GM19395 (cell line): ENCODE results near the gene CAPN7.
A peak's percentile ranks its signal among the peaks of the same experiment; 100 is the strongest.

Experiments used
- ATAC-seq: cut with Tn5 transposase; IDR thresholded peaks from one replicate; pipeline ENCODE4 v1.9.1; 2021; ENCODE audit warnings: mild to moderate bottlenecking, moderate library complexity; ENCODE audit not compliant: unreplicated experiment

The CAPN7 gene

DNA sequence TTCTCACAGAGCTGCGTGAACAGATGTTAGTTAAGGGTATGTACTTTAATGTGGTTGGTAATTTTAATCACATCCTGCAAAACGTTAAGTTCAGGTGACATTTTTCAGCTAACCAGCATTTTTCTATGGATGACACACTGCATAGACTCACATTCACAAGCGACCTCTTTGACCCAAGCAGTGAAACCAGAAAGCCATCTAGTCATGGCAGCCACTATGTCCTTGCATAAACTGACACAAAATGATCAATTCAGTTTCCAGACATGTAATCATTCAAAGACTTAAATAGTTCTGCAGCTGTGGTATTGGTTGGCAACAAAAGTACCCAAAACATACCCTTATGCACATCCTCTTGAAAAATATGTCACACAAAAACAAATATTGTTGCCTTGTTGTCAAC lies 7.4 kb upstream of the CAPN7 start:
- ATAC-seq, result no peak

DNA sequence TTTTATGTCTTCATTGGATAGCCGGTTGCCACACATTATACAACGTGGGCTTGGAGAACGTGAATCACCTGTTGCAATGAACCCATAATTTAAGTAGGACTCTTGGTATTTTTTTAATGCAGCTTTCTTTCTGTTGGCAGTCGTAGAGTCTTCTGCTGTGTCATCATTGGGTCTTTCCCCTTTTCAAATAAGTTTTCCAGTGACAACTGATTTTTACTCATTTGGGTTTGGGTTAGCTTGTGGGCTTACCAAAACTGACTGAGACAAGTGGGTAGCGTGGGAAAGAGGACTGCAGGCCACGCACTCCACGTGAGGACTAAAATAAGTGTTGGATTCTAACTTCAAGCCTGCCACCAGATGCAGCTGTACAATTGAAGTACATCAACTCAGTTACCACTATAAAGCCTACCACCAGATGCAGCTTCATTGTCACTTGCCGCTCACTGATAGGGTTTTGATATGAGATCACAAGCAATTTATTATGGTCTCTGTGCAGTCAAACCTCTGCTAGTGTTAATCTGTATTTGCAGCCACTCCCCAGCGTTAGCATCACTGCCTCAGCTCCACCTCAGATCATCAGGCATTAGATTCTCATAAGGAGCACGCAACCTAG lies 6.4 kb upstream of the CAPN7 start:
- no peak for ATAC-seq

DNA sequence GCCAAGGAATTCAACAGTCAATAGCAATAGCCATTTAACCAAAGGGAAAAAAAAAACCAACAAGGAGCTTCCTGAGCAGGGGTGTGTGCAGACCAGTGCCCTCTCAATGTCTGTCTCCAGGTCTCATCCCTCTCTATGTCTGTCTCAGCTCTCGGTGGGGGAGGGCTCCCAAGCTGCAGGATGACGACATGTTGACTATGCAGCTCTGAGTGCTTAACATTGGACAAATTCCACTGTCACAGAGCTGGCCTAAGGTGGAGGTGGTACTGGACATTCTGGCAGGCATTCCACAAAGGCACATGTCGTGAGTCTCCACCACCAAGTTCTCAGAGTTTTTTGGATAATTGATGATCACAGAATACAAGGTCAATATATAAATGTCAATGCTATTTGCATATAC lies 2.0 kb upstream of the CAPN7 start:
- ATAC-seq, result no peak

DNA sequence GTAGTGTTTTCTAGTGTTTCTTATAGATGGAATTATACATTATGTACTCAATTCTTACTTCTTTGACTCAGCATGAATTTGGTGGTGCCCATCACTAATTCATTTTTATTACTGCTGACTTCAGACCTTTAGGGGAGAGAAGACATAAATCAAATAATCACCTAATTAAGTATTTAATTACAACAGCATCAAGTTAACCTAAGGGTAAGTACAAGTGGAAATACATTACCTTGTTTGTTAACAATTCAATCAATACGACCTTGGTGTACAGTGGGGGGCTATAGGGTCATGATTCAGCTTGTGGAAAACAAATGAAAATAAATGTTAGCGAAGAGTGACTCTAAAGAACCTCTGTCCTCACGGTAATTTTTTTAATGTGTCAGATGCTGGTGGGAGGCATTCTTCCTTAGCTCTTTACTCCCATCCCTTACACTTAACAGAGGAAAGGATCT lies 538 bp upstream of the CAPN7 start:
- no peak for ATAC-seq

DNA sequence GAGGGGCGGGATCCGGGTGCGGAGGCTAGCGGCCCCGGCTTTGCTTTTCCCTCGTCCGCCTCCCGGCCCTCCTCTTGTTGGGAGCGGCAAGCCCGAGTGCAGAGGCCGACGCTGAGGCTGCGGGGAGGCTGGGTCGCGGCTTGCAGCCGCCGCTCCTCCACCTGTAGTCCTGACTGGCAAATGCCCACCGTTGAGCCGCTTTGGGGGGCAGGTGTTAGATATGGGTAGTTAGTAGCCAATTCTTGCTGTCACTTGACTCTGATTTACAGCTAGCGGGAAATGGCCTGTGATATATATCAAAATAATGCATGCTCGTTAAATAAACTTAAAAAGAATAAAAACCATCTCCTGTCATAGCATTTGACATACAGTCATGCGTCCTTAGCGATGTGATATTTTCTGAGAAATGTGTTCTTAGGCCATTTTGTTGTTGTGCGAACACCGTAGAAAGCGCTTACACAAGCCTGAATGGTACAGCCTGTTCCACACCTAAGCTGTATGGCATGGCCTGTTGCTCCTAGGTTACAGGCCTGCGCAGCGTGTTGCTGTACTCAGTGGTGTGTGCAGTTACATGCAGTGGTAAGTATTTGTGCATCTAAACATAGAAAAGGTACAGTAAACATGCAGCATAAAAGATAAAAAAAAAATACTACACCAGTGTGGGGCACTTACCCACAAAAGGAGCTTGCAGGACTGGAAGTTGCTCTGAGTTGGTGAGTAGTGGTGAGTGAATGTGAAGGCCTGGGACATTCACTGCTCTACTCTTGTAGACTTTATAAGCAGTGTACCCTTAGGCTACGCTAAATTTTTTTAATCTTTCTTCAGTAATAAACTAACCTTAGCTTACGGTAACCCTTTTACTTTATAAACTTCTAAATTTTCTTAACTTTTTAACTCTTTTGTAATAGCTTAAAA lies 873 bp downstream of the CAPN7 start:
- ATAC-seq, result peak; percentile 31

DNA sequence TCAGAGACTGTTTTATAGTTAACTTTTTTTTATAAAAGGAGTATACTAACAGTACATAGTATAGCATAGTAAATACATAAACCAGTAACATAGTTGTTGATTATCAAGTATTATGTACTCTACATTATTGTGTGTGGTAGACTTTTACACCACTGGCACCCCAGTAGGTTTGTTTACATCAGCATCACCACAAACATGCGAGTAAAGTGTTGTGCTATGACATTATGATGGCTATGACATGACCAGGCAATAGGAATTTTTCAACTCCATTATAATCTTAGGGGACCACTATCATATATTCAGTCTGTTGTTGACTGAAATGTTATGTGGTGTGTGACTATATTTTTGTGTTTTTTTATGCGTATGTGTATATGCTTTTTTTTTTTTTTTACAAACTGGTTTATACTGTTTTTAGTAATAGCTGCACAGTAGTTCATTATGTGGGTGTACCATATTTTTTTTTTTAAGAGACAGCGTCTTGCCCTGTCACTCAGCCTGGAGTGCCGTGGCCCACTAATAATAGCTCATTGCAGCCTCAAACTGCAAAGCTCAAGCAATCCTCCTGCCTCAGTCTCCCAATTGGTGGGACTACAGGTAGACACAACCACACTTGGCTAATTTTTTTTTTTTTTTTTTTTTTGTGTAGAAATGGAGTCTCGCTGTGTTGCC lies 1.9 kb downstream of the CAPN7 start:
- ATAC-seq, result no peak

DNA sequence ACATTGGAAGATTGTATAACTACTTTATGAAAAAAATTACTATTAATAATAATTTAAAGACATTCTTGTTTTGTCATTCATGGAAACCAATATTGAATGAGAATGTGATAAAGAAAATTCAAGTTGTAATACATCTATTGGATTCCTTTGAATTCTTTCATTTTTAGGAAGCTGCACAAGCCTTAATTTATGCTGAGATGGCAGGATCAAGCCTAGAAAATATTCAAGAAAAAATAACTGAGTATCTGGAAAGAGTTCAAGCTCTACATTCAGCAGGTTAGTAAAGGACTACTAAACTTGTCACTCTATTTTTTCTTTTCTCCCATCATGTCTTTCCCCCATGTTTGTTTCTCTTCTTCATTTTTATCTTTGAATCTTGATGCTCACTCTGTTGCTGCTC lies 5.9 kb downstream of the CAPN7 start:
- no peak for ATAC-seq

DNA sequence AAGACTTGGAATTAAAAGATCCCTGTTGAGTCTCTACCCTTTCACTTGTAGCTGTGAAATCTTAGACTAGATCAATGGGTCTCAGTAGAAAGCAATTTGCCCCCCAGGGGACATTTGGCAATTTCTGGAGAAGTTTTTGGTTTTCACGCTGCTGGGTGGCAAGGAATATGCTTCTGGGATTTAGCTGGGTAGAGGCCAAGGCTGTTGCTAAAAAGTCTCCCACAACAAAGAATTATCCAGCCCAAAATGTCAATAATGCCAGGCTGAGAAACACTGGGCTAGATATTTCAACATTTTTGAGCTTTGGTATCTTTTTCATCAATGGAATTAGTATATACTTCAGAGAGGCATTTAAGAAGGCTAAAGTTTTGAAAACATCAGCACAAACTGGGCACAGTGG lies 8.7 kb downstream of the CAPN7 start:
- no peak for ATAC-seq

DNA sequence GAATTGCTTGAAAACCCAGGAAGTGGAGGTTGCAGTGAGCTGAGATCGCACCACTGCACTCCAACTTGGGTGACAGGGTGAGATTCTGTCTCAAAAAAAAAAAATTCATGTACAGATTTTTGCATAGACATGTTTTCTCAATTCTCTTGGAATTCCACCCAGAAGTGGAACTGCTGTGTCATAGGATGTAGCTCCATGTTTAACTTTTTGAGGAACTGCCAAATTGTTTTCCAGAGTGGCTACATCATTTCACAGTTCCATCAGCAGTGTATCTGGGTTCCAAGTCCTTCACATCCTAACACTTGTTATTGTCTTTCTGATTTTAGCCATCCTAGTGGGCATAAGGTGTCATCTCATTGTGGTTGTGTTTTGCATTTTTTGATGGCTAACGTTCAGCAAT lies 9.9 kb downstream of the CAPN7 start:
- ATAC-seq, result no peak

DNA sequence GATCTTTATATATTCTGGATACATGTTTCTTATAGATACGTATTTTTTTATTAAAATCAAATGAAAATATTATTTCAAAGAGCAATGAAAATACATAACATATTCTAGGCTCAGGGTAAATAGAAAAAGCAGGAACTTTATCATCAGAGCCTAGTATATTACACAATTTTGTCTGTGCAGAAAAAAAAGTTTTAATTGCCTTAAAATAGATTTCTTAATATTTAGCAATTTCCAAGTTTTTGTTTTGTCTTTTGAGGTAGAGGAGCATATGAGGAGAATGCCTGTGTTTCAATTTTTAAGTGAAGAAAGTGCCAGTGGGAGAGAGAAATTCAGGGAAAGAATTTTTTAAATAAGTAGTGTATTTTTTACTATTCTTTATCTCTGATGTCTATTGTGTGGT lies 10.5 kb downstream of the CAPN7 start:
- ATAC-seq, result no peak

DNA sequence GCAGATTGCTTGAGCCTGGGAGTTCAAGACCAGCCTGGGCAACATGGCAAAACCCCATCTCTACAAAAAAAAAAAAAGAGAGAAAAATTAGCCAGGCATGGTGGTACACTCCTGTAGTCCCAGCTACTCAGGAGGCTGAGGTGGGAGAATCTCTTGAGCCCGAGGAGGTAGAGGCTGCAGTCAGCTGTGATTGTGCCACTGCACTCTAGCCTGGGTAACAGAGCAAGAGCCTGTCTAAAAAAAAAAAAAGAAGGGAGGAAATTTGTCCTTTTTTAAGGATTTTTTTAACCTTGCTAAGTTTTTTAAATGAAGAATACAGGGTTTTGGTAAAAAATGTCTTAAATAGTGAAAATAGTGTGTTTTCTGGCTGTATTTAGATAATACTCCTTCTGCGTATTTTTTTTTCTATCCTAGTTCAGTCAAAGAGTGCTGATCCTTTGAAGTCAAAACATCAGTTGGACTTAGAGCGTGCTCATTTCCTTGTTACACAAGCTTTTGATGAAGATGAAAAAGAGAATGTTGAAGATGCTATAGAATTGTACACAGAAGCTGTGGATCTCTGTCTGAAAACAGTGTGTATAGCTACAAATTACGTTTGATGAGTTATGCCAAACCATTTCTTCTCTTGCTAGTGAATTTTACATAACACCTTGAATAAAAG lies 11.1 kb downstream of the CAPN7 start:
- ATAC-seq, result no peak

DNA sequence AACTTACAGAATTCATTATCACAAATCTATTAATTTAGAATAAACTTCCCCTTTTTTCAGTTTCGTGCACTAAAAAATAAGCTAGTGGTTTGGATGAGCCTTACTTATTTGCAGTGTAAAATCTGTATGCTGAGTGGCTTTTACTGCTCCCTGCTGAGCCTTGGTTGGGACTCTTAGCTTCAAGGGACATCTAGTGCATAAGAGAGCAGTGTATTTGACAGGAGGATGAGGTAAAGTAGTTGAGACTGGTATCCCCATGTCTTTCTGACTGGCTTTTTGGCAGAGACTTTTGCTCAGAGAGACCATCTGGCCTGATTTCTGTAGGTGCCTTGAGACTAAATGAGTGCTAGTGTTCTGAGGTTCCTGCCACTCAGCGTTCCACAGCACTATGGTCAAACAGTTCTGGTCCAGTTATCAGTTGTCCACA lies 11.8 kb downstream of the CAPN7 start:
- ATAC-seq, result no peak

DNA sequence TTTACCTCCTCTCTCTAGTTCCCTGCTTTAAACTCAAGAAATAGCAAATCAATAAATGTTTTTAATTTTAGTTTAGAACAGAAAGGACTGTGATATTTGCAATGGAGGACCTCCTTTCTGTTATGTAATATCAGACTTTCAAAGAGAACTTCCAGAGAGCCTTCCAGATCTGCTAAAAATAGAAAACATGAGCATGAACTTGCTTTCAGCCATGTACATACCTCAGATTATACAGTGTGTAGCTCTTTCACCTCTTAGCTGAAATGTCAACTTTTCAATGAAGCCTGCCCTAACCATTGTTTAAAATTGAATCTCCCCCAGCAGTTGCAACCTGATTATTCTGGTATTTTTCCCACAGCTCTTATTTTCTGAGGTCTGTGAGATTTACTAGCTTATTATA lies 12.6 kb downstream of the CAPN7 start:
- no peak for ATAC-seq

DNA sequence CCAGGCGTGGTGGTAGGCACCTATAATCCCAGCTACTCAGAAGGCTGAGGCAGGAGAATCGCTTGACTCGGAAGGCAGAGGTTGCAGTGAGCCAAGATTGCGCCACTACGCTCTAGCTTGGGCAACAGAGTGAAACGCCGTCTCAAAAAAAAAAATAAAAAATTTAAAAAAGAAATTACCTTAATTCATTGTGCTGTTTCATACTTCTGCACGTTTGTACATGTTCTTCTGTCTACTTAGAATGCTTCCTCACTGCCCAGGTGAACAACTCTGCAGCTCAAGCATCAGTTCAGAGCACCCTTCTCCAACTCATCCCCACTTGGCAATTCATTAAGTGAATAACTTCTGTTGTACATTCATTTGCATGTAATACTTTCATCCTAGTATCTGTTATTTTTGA lies 14.0 kb downstream of the CAPN7 start:
- no peak for ATAC-seq

DNA sequence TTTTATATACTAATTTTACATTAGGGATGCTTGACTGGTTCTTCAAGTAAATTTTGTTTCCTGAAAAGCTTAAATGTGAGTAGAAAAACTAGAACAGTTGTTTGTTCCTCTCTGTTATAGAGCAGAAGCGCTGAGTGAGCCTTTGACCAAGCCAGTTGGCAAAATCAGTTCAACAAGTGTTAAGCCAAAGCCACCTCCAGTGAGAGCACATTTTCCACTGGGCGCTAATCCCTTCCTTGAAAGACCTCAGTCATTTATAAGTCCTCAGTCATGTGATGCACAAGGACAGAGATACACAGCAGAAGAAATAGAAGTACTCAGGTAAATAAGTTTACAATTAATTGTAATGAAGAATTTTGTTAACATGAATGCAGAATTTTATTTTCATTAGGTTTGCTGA lies 14.6 kb downstream of the CAPN7 start:
- no peak for ATAC-seq

DNA sequence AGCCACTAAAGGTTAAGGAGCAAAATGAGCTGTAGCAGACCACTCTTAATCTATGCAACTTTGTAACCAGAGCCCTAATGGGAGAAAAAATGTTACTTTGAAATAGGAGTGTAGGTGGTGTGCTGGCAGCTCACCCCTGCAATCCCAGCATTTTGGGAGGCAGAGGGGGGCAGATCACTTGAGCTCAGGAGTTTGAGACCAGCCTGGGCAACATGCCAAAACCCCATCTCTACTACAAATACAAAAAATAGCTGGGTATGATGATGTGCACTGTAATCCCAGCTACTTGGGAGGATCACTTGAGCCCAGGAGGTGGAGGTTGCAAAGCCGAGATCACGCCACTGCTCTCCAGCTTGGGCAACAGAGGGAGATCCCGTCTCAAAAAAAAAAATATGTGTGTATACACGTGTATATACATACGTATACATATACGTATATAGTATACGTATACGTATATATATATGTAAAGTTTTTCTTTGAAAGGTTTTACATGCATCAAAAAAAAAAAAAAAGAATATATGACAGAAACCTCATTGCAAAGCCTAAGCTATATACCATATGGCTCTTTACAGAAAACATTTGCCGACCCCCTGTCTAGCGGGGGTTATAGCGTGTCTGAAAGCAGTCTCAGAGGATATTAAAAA lies 15.7 kb downstream of the CAPN7 start:
- ATAC-seq, result no peak

DNA sequence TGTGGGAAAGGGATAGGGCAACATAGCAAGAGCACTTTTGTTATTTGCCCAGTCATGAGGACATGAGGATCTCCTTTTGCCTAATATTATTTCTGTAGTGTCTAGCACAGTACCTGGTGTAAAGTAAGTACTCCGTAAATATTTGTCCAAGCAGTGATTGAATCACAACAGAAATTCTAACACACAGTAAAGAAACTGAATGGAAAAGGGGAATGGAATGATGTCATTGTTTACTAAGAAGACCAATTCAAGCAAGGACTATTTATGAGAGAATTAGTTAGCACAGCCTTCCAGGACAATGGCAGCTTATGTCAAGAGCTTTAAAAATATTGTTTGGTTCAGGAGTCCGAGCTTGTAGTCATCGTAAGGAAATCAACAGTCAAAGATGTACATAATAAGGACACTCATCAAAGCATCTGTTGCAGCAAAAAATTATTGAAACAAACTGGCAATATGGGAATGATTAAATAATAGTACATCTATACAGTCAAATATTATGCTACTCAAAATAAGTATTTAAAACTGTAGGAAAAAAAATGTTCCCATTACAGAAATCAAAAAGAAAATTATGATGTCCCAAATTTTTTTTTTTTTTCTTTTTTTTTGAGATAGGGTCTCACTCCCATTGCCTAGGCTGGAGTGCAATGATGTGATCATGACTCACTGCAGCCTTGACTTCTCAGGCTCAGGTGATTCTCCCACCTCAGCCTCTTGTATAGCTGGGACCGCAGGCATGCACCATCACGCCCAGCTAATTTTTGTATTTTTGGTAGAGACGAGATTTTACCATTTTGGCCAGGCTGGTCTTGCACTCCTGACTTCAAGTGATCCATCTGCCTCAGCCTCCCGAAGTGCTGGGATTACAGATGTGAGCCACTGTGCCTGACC lies 17.9 kb downstream of the CAPN7 start:
- ATAC-seq, result no peak

DNA sequence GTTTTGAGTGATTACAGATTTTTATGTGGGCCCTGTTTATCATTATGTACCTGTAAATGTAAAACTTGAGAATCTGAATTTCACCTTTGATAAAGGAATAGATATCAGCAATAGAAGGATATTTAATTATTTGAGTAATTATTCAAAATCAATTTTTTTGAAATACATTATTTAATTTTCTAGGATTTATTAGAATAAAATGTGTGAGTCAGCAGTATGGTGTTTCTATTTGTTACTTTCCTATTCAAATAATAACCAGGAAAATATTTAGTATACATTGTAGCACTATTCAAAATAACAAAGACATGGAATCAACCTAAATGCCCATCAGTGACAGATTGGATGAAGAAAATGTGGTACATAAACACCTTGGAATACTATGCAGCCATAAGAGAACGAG lies 22.1 kb downstream of the CAPN7 start:
- no peak for ATAC-seq

DNA sequence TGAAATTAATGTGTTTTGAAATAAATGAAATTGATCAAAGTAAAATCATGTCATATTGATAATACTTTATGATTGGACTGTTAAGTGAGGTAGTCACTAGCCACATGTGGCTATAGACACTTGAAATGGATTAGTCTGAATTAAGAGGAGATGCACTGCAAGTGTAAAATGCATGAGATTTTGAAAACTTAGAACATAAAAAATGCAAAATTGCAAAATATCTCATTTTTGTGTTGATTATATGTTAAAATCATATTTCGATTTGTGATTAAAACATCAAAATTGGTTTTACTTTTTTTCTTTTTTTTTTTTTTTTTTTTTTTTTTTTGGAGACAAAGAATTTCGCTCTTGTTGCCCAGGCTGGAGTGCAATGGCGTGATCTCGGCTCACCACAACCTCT lies 23.2 kb downstream of the CAPN7 start:
- ATAC-seq, result no peak

DNA sequence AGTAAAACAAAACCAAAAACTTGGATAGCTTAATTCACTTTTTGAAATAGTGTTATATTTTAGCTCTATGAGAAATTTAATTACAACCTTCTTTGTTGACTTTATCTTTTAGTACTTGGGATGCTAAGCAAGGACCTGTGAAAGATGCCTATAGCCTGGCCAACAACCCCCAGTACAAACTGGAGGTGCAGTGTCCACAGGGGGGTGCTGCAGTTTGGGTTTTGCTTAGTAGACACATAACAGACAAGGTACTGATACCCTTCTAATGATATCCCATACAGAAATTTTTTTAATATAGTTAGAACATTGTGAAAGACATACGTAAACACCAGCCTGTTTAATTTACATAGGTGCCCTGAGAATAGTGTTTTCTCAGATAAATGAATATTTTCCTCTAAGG lies 35.3 kb downstream of the CAPN7 start:
- ATAC-seq, result no peak
